ENCODE data around the gene SEC23A.
"Not testable (repeated sequence)": the region's sequence is repeated elsewhere in the genome, so short reads cannot be mapped to it uniquely, and the experiment has no call there.

SEC23A gene

DNA sequence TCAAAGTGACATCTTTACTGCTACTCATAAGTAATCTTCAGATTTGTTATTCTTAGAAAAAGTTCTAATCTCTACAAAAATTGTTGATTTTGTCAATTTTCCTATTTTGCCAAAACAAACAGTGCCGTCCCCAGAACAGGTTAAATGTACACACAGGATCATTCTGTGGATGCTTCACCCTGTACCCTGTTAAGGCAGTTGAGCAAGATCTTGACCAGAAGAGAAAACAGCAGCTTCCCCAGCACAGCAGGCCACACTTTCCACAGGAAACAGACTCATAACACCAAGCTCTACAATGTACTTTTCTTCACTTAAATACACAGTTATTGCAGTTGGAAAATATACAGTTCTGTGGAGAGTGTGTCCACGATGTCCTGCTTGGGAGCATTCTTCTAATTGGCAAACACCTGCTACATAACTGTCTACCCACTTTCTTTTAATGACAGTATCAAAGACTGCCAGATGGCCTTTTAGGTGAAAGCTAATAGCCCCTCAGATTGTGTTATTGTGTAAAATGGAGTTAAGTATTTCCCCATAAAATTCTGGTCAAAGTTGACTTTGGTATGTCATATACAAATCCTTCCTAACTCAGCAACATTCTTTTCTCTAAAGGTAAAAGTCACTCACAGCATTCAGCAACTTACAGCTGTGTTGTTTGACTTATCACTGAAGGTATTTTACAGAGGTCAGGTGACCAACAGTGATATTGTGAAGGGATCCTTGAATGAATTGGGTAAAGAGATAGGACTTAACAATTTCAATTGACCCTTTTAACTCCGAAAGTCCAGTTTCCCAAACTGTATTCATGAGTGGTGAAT, 77.0 kb downstream of the SEC23A start:
- DNase-seq = no peak

DNA sequence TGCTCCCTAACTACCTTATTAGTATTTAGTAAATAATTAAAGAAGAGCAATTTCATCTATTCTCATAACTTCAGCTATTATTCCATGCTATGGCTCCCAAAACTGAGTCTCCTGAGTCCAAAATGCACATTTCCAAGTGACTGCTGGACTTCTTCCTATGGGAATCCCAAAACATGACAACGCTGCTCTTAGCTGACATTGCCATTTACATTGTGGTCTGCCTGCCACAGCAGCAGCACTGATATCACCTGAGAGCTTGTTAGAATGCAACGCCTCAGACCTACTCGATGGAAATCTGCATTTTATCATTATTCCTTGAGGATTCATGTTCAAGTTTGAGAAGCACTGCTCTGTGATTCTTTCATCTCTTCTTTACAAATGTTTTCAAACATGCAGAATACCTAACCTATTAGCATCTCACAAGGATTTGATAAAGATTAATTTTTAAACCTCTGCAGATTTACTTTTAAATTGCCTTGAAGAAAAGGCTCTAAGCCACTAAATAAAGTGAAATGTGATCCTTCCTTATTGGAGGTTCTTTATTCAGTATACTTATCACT, 77.7 kb downstream of the SEC23A start:
- DNase-seq = no peak

DNA sequence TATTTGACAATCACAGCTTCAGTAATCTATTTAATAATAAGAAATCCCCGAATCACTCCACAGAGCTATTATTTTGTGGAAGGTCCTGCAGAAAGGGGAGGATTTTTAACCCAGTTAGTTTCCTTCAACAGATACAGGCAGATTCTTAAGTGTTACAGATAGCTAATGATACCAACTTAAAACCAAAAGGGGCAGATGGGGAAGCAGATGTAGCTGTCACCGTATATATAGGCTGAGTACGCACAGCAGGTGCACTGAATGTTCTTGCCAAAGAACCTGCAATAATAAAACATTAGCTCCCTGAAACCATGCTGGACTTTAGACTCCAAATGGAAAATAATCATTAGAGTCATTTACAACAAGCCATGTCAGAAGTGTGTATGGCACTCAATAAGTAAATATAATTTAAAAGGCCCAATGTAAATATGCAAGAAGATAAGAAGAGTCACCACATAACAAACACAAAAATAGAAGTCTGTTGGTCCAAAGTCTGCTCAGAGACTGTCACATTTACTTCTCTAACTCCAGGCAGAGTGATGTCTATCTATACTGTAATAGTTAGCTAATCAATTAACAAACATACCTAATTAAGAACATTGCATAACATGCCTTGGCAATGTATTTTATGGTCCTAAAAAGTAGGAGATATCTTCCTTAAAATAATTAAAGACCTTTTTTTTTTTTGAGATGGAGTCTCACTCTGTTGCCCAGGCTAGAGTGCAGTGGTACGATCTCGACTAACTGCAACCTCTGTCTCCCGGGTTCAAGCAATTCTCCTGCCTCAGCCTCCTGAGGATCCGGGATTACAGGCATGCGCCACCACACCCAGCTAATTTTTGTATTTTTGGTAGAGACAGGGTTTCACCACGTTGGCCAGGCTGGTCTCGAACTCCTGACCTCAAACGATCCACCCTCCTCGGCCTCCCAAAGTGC, 78.8 kb downstream of the SEC23A start:
- no peak for DNase-seq

DNA sequence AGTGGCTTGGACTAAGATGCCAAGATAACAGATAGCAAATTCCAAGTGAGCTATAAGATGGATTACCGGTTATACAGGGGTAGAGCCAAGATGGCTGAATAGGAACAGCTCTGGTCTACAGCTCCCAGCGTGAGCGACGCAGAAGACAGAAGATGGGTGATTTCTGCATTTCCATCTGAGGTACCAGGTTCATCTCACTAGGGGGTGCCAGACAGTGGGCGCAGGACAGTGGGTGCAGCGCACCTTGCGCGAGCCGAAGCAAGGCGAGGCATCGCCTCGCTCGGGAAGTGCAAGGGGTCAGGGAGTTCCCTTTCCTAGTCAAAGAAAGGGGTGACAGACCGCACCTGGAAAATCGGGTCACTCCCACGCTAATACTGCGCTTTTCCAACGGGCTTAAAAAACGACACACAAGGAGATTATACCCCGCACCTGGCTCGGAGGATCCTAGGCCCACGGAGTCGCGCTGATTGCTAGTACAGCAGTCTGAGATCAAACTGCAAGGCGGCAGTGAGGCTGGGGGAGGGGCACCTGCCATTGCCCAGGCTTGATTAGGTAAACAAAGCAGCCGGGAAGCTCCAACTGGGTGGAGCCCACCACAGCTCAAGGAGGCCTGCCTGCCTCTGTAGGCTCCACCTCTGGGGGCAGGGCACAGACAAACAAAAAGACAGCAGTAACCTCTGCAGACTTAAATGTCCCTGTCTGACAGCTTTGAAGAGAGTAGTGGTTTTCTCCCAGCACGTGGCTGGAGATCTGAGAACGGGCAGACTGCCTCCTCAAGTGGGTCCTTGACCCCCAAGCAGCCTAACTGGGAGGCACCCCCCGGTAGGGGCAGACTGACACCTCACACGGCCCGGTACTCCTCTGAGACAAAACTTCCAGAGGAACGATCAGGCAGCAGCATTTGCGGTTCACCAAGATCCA, 85.7 kb downstream of the SEC23A start:
- DNase-seq = not testable (repeated sequence)

DNA sequence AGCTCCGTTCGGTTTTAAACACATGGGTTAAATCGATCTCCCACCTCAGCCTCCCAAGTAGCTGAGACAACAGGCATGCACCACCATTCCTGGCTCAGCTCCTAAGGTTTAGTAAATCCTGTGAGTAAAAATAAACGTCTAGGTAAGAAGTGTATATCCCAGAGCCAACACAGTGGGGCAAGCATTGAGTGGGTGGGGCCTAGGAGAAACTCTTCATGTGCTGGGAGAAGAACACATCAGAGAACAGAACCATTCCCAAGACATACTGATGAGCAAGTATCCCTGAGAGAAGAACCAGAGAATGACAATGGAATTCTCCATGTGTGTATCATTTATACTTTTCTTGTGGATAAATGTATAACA, 86.3 kb downstream of the SEC23A start:
- DNase-seq = no peak

DNA sequence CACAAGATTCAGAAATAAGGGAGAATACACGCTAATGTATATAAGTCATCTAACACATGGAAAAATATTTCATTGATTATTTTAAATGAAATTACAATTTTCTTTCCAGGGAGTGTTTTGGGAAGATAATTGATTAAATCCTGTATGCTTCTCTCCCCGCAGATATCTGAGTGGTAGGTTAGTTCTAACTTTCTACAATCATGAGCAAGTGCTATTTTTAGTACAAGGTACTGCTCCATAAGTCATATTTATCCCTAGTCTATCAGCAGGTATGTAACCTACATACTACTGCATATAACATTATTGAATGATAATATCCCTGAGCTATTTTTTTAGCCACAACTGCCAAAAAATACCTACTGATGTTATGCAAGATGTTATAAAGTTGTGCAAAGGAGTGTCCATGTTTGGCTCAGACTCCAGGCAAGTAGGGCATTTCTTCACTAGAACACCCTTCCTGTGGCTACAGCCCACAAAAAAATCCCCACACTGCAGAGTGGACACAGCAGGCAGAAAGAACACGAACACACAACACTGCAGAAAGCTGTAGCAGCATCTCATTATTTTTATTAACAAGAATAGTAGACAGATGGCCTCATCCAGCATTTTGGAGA, 87.0 kb downstream of the SEC23A start:
- no peak for DNase-seq

DNA sequence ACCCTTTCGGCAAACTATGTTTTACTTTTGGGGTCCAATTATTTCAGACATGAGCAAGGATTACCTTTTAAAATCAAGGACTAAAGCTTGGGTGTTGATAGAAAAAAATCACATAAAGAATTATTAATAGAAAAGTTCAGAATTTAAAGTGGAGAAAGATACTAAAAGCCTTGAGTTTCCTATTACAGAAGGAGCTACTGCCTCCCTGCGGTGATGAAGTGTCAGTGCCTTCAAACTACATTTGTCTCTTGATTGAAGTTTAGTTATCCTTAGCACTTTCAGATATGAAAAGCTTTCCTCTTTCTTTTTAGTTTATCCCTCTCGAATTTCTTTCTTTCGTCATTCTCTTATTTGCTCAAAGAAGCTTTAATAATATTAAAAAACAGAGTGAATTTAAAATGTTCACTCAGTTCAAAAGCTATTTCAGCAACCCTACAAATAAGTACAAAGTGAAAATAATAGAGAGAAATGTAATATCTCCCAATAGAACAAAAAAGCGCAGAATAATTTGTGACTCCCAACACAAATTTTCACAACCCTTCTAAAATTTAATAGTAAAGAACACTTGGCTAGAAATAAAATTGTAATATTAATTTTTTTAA, 87.6 kb downstream of the SEC23A start:
- DNase-seq = peak; percentile 63

DNA sequence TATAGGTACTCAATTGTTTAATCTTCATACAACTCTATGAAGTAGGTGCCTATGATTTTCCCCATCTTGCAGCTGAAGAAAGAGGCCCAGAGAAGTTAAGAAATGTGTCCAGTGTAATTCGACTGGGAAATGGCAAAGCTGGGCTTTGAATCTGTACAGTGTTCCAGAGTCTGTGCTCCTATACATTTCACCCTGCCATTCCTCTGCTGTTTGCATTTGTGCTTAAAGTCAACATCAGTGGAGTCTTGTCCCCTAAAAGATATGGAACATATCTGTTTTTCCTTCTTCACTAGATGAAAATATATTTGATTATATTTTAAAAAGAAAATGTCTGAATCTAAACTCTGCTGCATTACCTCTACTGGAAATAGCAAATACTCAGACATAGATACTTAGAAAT, 88.6 kb downstream of the SEC23A start:
- DNase-seq = no peak

DNA sequence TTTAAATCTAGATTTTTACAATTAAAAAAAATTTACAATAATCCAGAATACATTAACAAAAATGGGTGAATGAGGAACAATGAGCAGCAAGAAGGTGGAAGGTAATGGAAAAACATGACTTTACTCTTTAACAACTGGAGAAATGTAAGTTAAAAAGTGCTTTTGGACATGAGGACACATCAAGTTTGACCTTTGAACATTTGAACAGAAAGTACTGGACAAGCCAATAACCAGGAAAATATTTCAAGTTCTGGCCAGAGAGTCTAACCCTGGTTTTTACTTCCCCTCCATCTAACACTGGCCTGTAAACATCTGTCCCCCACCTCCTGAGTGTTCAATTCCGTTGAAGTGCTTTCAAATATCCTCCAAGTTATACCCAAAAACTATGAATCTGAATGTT, 94.1 kb downstream of the SEC23A start:
- not testable (repeated sequence) for DNase-seq

DNA sequence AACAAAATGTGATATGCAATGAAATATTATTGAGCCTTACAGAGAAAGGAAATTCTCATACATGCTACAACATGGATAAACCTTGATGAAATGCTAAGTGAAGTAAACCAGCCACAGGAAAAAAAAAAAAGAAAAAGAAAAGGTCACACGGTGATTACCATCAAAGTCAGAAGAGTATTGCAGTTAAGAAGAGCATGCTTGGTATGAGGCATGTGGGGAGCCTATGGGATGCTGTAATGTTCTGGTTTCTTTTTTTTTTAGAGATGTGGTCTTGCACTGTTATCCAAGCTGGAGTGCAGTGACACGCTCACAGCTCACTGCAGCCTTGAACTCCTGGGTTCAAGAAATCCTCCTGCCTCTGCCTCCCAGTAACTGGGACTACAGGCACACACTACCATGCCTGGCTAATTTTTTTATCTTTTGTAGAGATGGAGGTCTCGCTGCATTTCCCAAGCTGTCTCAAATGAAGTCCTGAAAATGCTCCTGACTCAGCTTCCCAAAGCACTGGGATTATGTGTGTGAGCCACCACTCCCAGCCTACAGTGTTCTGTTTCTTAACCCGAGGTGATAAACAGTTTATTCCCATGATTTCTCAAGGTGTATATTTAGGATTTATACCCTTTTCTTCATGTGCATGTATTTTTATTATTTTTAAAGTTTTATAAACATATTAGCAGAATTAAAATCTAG, 96.2 kb downstream of the SEC23A start:
- DNase-seq = no peak

DNA sequence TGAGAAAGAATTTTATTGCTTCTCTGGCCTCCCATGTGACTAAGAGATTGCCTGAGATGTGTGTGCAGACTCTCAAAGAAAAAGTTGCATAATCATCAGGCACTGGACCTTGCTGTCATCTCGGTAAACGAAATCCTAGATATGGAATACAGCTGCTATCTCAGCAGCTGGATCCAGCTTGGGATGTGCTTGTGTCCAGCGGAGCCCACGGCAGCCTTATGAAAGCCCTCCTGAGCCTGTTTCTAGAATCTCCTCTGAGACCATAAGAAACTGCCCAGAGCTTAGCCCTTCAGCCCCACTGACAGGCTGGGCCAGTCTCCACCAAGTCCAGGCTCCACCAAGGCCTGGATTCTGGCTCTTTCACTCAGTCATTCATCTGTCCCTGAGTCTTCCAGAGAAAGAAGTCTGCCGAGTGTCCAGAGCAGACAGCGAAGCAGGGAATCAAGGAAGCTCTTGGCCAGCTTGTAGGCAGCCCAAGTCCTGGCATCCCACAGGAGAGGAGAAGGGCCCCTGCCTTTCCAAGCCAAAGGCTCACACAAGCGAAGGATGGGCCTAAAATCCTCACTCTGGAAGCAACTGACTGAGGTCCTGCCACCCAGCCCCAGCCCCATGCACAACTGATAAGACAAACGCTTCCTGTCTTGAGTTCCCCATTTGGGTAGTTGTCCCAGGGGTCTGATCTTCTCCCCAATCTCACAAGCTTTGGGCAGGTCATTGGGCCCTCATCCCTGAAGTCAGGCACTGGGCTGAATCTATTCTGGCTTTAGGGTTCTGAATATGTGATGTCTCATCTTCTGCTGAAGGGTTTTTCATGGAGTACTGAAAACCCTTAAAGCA, 97.8 kb downstream of the SEC23A start:
- peak; percentile 46 for DNase-seq

DNA sequence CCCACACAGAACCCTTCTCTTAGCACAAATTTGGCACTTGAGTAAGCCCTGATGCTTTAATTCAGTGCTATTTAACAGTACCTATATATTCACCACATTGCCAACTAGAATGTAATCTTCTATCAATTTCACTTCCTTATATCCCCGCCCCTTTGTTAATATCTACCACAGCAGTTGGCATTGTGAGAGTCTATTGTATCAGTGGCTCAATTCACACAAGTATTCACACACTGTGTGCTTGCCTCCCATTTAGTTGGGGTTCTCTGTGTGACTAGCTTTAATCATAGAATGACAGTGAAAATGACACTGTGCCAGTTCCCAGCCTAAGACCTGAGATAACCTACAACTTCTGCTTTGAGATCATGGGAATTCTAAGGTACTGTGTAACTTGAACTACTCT, 103.1 kb downstream of the SEC23A start:
- DNase-seq = peak; percentile 34

DNA sequence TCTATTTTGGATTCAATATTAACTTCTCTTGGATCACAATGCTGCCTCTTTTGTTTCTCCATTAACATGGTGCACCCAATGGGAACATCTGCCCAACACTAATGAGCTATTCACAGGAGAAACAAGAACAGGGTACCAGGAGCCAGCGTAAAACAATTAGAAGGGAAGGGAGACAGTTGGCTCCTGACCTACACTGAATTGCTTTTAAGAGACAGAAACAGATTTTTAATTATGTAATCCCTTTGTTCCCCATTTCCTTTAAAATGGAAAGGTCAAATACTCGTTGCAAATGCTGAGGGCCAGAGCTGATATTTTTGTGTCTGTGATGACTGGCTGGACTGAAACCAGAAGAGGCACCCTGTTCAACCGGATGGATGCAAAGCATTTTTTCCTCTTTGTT, 108.3 kb downstream of the SEC23A start:
- no peak for DNase-seq

DNA sequence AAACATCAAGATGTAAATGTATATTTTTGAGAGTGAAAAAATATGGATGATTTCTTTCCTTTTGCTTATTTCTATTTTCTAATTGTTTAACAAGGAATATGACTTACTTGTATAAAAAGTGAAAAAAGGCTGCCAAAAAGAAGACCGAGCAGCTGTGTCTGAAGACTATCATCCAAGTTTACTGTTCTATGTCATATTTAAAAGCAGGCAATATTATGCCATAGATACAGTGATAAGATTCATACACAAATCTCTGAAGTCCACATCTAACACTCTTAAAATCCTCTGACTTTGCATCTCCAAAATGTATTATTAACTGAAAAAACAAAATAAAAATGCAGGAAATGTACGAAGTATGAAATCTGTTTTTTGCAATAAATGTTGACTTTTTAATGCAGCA, 109.1 kb downstream of the SEC23A start:
- no peak for DNase-seq

DNA sequence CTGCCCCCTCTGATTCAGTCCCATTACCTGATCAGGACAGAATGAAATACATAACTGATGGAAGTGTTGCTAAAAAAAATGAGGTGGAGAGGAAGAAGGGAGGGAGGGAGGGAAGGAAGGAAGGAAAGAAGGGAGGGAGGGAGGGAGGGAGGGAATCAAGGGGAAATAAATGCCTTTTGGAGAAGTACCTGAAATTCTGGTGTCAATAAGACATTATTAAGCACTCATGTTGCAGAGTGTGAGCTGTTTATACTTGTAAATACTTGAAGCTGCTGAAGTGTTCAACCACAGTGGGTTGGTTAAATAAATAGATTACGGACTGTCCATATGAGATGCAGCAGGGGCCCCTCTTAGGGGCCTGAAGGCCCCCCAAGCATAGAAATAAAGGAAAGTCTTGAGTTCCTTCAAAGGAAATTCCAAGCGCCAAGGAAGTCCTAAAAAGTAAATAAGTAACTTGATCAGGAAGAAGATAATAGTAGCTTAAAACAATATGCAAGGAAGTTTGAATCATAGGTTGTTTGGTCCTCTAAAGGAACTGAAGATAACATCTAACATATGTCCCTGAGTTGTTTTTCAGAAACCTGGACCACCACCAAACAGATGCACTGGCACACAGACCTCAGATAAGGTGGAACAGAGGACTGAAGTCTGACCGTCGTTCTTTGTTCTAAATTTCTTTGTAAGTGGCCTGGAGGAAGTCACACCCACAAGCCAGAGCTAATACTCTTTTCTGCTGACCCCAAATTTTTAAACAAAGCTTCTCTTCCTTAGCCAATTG, 110.8 kb downstream of the SEC23A start:
- DNase-seq = peak; percentile 1

DNA sequence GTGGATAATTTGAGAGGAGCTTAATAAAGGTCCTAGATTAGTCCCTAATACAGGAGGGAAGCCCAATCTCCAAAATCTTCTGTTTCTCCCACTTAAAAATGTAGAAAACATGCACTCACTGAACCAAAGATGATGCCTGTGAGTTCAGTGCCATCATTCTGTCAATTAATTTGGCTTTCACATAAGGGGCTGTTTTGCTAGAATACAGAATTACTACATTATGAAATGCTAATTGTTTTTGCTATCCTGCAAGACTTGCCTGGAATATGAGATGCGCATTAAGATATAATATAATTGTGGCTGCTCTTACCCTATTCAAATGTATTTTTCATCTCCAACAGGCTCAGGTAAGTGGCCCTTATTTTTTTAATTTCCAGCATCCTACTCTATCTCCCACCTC, 111.7 kb downstream of the SEC23A start:
- no peak for DNase-seq

DNA sequence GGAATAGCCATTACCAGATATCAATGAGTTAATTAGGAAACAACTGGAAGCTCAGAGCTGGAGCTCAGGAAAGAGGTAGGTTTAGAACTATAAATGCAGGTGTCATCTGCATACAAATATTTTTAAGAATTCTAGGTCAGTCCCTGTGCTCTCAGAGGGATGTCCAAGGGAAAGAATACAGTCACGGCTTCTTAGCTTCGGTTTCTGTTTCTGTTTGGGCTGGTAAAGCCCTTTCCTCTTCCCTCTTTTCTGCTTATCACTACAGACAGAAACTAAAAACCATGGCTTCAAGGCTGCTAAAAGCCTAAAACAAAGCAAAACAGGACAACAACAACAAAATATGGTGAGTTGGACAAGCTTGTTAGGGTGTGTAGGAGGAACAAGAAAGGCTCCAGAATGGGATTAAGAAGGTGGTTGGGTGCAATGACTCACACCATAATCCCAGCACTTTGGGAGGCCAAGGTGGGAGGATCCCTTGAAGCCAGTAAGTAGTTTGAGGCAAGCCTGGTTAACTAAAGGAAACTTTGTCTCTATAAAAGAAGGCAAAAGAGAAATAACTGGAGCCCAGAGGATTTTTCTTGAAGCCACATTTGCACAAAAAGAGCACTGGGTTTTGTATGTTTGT, 113.0 kb downstream of the SEC23A start:
- peak; percentile 82 for DNase-seq

DNA sequence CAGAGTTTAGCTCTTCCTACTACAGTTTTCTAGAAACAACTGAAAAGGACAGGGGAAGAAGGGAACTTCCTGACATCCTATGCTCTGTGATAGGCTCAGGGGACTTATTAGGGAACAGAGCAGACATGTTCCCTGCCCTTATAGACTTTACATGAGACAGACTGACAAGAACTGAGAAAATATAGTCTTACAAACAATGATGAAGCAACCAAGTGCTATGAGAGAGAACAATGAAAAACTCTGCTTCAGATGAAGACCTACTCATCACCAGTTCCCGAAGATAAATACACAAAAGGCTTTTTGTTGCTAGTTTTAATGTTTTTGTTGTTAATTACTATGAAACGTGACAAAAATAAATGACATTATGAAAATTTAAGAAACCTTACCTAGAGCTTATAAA, 115.3 kb downstream of the SEC23A start:
- no peak for DNase-seq

DNA sequence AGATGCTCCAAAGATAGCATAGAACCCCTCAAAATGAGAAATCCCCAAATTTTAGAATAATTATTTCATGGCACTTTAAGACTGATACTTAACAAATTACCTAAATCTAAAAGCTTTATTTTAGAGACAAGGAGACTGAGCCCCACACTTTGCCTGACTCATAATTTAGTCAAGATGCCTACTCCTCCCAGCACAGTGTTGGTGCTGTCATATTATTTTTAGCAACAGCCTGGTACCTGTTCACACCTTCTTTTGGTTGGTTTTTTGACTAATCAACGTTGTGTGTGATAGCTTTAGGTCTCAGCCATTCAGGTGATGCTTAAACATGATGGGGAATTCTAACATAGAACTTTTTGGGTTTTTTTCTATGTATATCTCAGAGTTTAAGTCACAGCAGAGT, 120.2 kb downstream of the SEC23A start:
- no peak for DNase-seq

Data from OCI-M1 (cell line).